ENCODE data around the gene STMN1. TPM values are rescaled to one million over a fixed set of nuclear protein-coding genes. Genes with fewer than 3 reads are reported as not detected.

Gene STMN1
- total and polyA plus RNA-seq, 10 of the 15 experiments (the other 5 are each of a cell fraction or from before 2014, with no cell fraction given): 220 to 1,272 (median 603) TPM

DNA sequence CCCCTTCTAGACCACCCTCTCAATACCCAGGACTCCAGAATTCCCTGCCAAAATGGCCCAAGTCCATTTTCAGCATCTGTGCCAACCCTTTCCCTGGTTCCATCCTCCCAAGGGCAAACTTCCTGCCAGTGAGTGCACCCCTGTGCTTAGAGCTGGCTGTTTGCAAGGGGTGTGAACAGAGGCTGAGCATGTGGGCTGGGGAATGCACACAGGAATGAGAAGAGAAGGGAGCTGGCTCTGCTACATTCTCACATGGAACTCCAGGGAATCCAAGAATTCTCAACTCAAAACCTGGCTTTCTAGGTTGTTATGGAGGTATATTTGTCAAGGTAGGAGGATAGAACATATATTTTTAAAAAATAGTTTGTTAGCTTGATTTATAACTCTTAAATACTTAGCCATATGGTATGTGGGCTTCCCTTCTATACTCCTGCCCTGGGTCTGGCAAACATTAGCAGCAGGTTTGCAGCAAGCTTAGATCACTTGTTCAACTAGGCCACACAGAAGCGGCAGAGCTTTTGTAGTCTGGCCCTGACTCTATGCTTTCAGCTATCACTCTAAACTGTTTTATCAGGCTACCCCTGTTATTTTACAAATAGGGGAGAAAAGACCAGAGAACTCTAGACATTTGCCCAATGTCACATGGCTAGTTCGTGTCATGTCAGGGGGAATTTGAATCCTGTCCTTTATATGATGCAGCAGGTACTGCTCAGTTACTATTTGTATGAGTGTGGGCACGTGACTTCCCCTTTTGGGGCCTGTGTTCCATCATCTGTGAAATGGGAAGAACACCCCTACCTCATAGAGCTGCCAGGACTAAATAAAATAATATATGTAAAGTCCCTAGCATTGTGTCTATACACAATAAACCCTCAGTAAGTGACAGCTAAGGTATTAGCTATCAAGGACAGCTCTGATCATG is 8.1 kb upstream of the STMN1 start (continued):
- TF ChIP-seq, protein P1, sequence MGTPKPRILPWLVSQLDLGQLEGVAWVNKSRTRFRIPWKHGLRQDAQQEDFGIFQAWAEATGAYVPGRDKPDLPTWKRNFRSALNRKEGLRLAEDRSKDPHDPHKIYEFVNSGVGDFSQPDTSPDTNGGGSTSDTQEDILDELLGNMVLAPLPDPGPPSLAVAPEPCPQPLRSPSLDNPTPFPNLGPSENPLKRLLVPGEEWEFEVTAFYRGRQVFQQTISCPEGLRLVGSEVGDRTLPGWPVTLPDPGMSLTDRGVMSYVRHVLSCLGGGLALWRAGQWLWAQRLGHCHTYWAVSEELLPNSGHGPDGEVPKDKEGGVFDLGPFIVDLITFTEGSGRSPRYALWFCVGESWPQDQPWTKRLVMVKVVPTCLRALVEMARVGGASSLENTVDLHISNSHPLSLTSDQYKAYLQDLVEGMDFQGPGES (IDR thresholded peaks at IDR 0.05): no peak
- no peak for TF ChIP-seq RUNX3 (IDR thresholded peaks at IDR 0.05; ENCODE audit: low read length)
- TF ChIP-seq BHLHE40 (IDR thresholded peaks at IDR 0.05; ENCODE audit: borderline replicate concordance in 1 of 2, low read depth in 2 of 2, low read length in 1 of 2): peak; percentile 48 to 81; a peak in 3 of 4 replicates

DNA sequence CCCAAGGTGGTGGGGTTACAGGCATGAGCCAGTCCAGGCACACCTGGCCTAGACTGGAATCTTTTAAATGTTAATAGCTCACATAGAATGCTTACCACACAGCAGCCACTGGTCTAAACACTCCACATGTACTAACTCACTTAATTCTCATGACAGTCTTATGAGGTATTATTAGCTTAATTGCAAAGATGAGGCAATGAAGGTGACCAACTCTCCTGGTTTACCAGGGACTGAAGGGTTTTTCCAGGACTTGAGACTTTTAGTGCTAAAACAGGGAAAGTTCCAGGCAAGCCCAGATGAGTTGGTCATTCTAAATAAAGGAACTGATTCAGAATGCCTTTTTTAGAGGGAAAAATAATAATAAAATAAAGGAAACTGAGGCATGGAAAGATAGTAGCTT is 7.0 kb upstream of the STMN1 start:
- TF ChIP-seq, protein P2, sequence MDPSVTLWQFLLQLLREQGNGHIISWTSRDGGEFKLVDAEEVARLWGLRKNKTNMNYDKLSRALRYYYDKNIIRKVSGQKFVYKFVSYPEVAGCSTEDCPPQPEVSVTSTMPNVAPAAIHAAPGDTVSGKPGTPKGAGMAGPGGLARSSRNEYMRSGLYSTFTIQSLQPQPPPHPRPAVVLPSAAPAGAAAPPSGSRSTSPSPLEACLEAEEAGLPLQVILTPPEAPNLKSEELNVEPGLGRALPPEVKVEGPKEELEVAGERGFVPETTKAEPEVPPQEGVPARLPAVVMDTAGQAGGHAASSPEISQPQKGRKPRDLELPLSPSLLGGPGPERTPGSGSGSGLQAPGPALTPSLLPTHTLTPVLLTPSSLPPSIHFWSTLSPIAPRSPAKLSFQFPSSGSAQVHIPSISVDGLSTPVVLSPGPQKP (IDR thresholded peaks at IDR 0.05; ENCODE audit: low read depth, low read length): no peak
- TF ChIP-seq ZNF622 (IDR thresholded peaks at IDR 0.05) (no peak), SIX5 (IDR thresholded peaks at IDR 0.05; ENCODE audit: low read depth, low read length, severe bottlenecking) (no peak), CHD4 (IDR thresholded peaks at IDR 0.05) (no peak), IKZF2 (IDR thresholded peaks at IDR 0.05) (no peak), TCF3 (IDR thresholded peaks at IDR 0.05; ENCODE audit: borderline replicate concordance, insufficient read depth, low read depth, low read length) (no peak), BCL11A (IDR thresholded peaks at IDR 0.05; ENCODE audit: low read depth, low read length) (no peak), PAX8 (IDR thresholded peaks at IDR 0.05) (no peak)
- TF ChIP-seq, protein P3, sequence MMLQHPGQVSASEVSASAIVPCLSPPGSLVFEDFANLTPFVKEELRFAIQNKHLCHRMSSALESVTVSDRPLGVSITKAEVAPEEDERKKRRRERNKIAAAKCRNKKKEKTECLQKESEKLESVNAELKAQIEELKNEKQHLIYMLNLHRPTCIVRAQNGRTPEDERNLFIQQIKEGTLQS (IDR thresholded peaks at IDR 0.05; ENCODE audit: borderline replicate concordance, extremely low read depth, low read depth, low read length): no peak
- intact Hi-C loops (cut with micrococcal nuclease; ENCODE audit: unreplicated experiment) (no loop called here), in situ Hi-C loops (cut with MboI) (no loop called here)
- no peaks in the 10 kb centered on the region for H4K20me1 ChIP-seq (ENCODE audit: control insufficient read depth, insufficient read depth)
- ChIA-PET SMC1A (ENCODE audit: uncharacterized antibody, unreplicated experiment) (interaction anchor here (0.6 to 1.9 kb wide), 4 partner anchors 17 to 230 kb away, joined by 3 to 6 read pairs (median 3); no protein-coding TSS in a partner anchor), CTCF (interaction anchor here (2.0 to 3.4 kb wide), 3 partner anchors 18 to 123 kb away, joined by 5 to 21 read pairs (median 11); partner anchors contain the start of gene PAFAH2), RAD21 (ENCODE audit: unreplicated experiment) (no interaction called here), POLR2A (interaction anchor here (1.0 to 4.7 kb wide), 2 partner anchors 9 to 17 kb away, joined by 3 to 22 read pairs; no protein-coding TSS in a partner anchor)
- DNase-seq (ENCODE audit: low read depth, low spot score) (no peak), ATAC-seq (no peak), FAIRE-seq (no peak)
- BruUV-seq (replicated peaks): no TSS peak
- H3K79me2 ChIP-seq (ENCODE audit: control insufficient read depth, insufficient read depth, low read length): no peaks in the 10 kb centered on the region
- no peaks in the 10 kb centered on the region for H3K36me3 ChIP-seq (ENCODE audit: control insufficient read depth in 2 of 2, insufficient read depth in 2 of 2, low read length in 1 of 2)
- no peaks in the 10 kb centered on the region for H3K9me3 ChIP-seq (replicated peaks; ENCODE audit: control insufficient read depth, insufficient read depth, low read length)
- no peak overlapping the region for H3K4me3 ChIP-seq
- no peaks in the 10 kb centered on the region for H3K4me1 ChIP-seq (ENCODE audit: control insufficient read depth, insufficient read depth, low read length)
- no peak overlapping the region for H3K9ac ChIP-seq (ENCODE audit: control insufficient read depth, insufficient read depth, low read length)
- no peak overlapping the region for H3K27ac ChIP-seq (ENCODE audit: control insufficient read depth, insufficient read depth)
- H2AFZ ChIP-seq (ENCODE audit: control insufficient read depth, low read depth, low read length): no peak overlapping the region
- no peak overlapping the region for H3K4me2 ChIP-seq (ENCODE audit: control insufficient read depth, insufficient read depth)
- no peaks in the 10 kb centered on the region; a peak in 1 of 4 replicates for H3K27me3 ChIP-seq (replicated peaks in 1 of 2; ENCODE audit: control insufficient read depth in 2 of 2, insufficient read depth in 2 of 2, low read length in 1 of 2)
